ENCODE results near the gene GALNT16. TPM values are rescaled to one million over a fixed set of nuclear protein-coding genes. Genes with fewer than 3 reads are reported as not detected.

Gene GALNT16
- total RNA-seq, 1 donor from 2014 or later = 12.4 TPM

DNA sequence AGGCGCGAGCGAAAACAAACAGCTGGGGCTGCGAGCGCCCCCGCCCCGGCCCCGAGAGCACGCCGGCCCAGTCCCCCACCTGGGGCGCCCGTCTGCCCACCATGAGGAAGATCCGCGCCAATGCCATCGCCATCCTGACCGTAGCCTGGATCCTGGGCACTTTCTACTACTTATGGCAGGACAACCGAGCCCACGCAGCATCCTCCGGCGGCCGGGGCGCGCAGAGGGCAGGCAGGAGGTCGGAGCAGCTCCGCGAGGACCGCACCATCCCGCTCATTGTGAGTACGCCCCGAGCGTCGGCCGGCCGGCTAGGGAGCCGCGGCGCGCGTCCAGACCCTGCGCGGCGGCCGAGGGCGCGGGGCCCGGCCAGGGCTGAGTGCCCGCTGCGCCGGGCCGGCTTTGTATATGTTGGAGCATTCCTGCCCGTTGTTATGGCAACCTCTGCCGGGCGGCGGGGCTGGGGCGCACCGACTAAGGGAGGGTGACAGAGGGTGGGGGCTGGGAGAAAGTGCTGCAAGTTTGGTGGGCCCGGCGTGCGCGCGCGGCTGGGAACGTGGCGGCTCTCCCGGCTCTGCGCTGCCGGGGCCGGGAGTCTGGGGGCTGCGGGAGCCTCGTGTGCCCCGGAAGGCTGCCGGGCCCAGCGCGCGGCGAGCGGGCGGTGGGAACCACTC is 367 bp downstream of the GALNT16 start:
- Mint-ChIP-seq H3K27ac (no peak overlapping the region), H3K36me3 (no peaks in the 10 kb centered on the region), H3K27me3 (peaks cover 54% of the 10 kb centered on the region), H3K9me3 (no peaks in the 10 kb centered on the region), H3K4me1 (ENCODE audit: unreplicated experiment) (peaks cover 8% of the 10 kb centered on the region), H3K4me3 (peak overlapping the region; percentile 88)
- TF ChIP-seq, protein P1, sequence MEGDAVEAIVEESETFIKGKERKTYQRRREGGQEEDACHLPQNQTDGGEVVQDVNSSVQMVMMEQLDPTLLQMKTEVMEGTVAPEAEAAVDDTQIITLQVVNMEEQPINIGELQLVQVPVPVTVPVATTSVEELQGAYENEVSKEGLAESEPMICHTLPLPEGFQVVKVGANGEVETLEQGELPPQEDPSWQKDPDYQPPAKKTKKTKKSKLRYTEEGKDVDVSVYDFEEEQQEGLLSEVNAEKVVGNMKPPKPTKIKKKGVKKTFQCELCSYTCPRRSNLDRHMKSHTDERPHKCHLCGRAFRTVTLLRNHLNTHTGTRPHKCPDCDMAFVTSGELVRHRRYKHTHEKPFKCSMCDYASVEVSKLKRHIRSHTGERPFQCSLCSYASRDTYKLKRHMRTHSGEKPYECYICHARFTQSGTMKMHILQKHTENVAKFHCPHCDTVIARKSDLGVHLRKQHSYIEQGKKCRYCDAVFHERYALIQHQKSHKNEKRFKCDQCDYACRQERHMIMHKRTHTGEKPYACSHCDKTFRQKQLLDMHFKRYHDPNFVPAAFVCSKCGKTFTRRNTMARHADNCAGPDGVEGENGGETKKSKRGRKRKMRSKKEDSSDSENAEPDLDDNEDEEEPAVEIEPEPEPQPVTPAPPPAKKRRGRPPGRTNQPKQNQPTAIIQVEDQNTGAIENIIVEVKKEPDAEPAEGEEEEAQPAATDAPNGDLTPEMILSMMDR (conservative IDR thresholded peaks at IDR 0.05) = no peak
- DNase-seq (ENCODE audit: extremely low spot score, unreplicated experiment) = no peak

DNA sequence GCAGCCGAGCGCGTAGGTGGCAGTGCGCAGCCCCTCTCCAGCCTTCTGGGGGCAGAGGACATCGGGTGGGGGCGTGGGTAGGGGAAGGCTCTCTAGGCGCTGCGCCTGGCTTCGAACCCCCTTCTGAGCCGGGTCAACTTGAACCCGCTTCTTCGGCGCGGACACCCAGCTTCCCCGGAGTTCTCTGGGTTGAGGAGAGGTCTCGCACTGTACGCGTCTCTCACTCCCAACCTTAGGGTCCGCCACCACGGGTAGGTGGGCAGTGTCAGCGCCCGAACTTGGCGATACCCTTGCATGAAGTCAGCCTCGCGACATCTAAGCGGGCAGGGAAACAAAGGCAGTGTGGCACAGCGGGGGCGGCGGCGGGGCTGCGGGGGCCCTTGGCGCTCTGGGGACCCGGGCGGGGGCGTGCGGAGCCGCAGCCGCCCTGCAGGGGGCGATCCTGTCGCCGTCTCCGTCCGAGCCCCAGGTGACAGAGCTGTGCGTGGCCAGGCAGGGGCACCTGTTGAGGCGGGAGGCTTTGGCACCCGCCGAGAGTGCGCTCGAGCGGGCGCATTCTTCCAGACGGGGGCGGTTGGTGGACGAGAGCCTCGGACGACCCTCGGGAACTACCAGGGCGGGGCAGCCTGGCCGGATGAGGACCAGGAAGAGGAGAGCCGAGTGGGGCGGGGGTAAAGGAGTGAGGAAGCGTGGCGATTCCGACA is 1.1 kb downstream of the GALNT16 start:
- H3K27me3 Mint-ChIP-seq = peaks cover 52% of the 10 kb centered on the region
- no peaks in the 10 kb centered on the region for H3K36me3 Mint-ChIP-seq
- H3K4me1 Mint-ChIP-seq (ENCODE audit: unreplicated experiment) = peaks cover 8% of the 10 kb centered on the region
- H3K9me3 Mint-ChIP-seq = no peaks in the 10 kb centered on the region
- H3K4me3 Mint-ChIP-seq = peak overlapping the region; percentile 86
- TF ChIP-seq, protein P1 (conservative IDR thresholded peaks at IDR 0.05) = peak; percentile 88
- no peak for DNase-seq (ENCODE audit: extremely low spot score, unreplicated experiment)
- H3K27ac Mint-ChIP-seq = no peak overlapping the region

DNA sequence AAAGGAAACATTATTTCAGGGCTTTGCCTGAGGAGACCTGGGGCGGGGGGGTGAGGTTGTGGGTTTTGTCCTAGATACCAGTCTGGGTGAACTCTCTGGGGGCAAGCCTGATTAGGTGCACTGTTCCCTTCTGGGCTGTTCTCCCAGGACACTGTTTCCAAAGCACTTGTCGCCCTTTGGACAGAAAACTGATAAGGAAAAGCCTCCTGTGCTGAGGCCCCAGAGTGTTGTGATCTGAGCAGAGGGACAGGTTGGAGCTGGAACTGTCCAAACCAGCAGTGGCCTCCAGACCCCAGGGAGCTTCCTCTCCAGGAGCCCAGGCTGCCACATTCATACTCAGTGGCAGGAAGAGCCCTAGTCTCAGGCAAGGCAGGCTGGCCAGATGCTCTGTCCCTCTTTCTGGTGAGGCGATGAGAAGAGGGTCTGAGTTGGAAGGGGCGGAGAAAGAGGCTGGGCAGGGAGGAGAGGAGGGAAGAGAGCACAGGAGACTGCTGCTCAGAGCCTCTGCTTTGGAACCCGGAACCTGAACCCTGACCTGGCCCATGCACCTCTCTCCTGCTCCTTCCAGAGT is 1.9 kb downstream of the GALNT16 start:
- peaks cover 8% of the 10 kb centered on the region for H3K4me1 Mint-ChIP-seq (ENCODE audit: unreplicated experiment)
- H3K36me3 Mint-ChIP-seq = no peaks in the 10 kb centered on the region
- peak overlapping the region; percentile 86 for H3K4me3 Mint-ChIP-seq
- no peak for DNase-seq (ENCODE audit: extremely low spot score, unreplicated experiment)
- TF ChIP-seq, protein P1 (conservative IDR thresholded peaks at IDR 0.05) = no peak
- H3K9me3 Mint-ChIP-seq = no peaks in the 10 kb centered on the region
- H3K27me3 Mint-ChIP-seq = peaks cover 46% of the 10 kb centered on the region
- no peak overlapping the region for H3K27ac Mint-ChIP-seq

DNA sequence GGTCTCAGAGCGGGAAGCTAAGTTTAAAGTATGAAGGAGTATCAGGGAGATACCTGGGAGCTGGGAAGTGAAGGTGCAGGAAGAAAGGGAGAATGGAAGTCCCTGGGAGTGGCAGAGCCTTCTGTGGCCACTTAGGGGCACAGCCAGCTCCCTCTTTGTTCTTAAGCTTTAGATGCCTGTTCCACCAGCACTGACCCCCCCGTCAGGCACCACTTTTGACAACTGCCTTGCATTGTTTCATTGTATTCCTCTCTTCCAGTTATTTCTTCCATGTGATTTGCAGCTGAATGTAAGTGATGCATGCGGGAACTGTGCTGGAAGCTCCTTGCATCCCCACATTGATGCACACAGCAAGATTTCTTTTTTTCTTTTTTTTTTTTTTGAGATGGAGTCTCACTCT is 2.6 kb downstream of the GALNT16 start:
- no peak overlapping the region for H3K27ac Mint-ChIP-seq
- H3K4me1 Mint-ChIP-seq (ENCODE audit: unreplicated experiment) = peaks cover 8% of the 10 kb centered on the region
- peaks cover 42% of the 10 kb centered on the region for H3K27me3 Mint-ChIP-seq
- DNase-seq (ENCODE audit: extremely low spot score, unreplicated experiment) = no peak
- TF ChIP-seq, protein P1 (conservative IDR thresholded peaks at IDR 0.05) = no peak
- peak overlapping the region; percentile 19 for H3K4me3 Mint-ChIP-seq
- no peaks in the 10 kb centered on the region for H3K36me3 Mint-ChIP-seq
- no peaks in the 10 kb centered on the region for H3K9me3 Mint-ChIP-seq

DNA sequence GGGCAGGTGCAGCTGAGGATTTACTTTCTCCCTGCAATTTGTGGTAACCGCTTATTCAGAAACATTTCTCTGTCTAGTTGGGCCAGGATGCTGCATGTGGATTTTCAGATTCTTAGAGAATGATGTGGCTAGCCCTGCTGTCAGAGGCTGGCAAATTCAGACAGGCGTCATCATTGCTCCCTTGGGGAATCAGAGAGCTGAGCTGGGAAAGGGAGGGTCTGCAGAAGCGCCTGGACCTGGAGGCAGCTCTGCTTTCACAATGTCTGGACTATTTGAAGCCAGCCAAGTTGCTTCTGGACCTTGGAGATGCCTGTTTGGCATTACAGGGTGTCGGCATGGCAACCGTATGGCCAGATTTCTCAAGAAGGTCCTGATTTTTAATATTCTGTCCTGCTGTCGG is 3.4 kb downstream of the GALNT16 start:
- DNase-seq (ENCODE audit: extremely low spot score, unreplicated experiment) = no peak
- no peak overlapping the region for H3K4me3 Mint-ChIP-seq
- no peaks in the 10 kb centered on the region for H3K9me3 Mint-ChIP-seq
- TF ChIP-seq, protein P1 (conservative IDR thresholded peaks at IDR 0.05) = no peak
- H3K4me1 Mint-ChIP-seq (ENCODE audit: unreplicated experiment) = peaks cover 8% of the 10 kb centered on the region
- no peak overlapping the region for H3K27ac Mint-ChIP-seq
- H3K27me3 Mint-ChIP-seq = peaks cover 38% of the 10 kb centered on the region
- H3K36me3 Mint-ChIP-seq = no peaks in the 10 kb centered on the region
